Astrocyte of the spinal cord (primary cell): Measurements from ENCODE around the gene IGFL2.
"Not testable (repeated sequence)": the region's sequence is repeated elsewhere in the genome, so short reads cannot be mapped to it uniquely, and the experiment has no call there.

Experiments used
- DNase-seq: peaks from one replicate; pipeline ENCODE4 v3.0.0; 2011; ENCODE audit warnings: low read depth, low spot score
- H3K4me3 ChIP-seq: 2 replicates; pipeline ENCODE4 v1.5.1; 2011; ENCODE audit warnings: low read depth, mild to moderate bottlenecking, low read length, moderate library complexity
- CTCF ChIP-seq: IDR thresholded peaks from 2 replicates; pipeline ENCODE4 v1.5.1; 2012; ENCODE audit warnings: low read depth, mild to moderate bottlenecking, low read length, inconsistent platforms
- in situ Hi-C: cut with HindIII; loops from 2 replicates; pipeline ENCODE4 v1.10.0; 2017; ENCODE audit warnings: low sequenced_read_pairs

IGFL2 gene

DNA sequence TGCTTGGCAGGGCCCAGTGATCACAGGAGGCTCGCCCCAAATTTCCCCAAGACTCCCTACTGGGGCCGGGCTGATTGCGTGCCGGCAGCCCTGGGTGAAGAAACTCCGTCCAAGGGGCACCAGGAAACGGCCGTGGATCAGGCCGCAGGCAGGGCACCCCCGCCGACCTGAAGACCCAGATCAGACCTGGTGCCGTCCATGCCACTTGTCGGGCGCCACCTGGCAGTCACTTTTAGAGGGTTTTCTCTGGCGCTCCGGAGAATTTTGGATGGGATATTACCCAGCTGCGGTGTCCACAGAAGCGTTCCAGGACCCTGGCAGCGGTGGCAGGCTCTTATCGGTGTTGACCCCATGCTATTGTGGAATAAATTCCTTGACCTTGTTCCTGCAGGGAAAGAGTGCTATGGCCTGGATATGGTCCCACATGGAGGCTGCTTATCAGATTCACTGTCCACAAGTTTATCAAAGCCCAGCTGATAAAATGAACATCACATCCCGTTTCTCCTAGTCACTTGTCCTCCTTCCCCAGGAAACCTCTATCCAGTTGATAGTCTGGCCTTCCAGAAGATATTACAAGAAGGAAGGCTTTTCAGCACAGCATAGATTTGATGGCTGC is 38.2 kb downstream of the IGFL2 start:
- no peak for DNase-seq
- in situ Hi-C loops: no loop called here
- no peak for TF ChIP-seq CTCF
- no peak overlapping the region for H3K4me3 ChIP-seq

DNA sequence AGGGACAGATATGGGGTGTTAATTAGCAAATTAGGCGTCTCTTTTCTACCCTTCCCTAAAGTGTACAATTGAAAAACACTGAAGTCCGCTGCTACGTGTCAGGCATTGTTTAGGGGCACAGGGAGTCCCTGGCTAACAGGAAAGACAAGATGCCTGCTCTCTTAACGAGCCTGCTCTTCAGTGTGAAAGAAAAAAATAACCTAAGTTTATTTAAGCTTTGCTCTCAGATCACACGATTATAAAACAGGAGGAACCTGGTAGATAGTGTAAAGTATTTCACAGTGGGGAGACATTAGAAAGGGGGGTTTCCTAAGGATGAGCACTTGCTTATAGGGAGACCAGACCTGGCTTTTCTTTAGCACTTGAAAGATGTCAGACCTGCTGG is 38.7 kb downstream of the IGFL2 start:
- DNase-seq: no peak
- no peak overlapping the region for H3K4me3 ChIP-seq
- in situ Hi-C loops: no loop called here
- no peak for TF ChIP-seq CTCF

- DNase-seq: no peak
- no peak overlapping the region for H3K4me3 ChIP-seq
- TF ChIP-seq CTCF: no peak
- in situ Hi-C loops: no loop called here
Observed at GRCh38 chr19:46189971-46190888, 42.2 kb downstream of the IGFL2 start.

DNA sequence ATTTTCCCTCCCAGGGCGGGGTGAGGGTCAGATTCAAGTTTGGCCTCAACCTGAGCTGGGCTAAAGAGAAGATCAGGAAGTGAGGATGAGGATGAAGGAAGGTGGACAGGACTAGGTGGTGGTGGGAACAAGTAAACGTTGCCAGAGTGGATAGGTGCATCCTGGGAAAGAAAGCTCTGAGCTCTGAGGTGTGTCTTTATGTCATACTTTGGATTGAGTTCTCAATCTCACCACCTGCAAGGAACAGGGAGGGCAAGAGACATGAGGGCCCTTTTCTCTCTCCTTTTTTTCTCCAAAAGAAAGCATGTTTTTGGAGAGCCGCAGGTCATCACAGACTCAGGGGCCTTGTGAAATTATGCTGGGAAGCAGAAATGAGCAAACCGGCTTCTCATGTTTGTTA is 43.3 kb downstream of the IGFL2 start:
- H3K4me3 ChIP-seq: no peak overlapping the region
- DNase-seq: no peak
- in situ Hi-C loops: no loop called here
- TF ChIP-seq CTCF: no peak

DNA sequence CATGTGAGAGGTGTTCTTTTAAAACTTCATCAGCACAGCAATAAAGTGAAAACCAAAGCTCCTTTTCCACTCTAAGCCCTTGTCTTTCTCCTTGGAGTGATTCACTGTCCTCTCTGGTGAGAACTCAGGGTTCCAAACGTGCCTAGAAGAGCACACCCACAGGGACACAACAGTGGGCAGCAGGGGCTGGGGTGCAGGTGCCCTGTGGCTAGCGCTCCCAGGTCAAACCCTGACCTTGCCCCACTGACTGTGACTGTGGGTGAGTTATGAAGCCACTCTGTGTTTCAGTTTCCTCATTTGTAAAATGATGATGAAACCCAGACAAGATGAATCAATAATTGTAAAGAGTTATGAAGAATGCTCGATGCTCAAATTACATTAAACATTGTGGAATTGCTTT is 43.9 kb downstream of the IGFL2 start:
- DNase-seq: no peak
- no peak for TF ChIP-seq CTCF
- no peak overlapping the region for H3K4me3 ChIP-seq
- in situ Hi-C loops: no loop called here

DNA sequence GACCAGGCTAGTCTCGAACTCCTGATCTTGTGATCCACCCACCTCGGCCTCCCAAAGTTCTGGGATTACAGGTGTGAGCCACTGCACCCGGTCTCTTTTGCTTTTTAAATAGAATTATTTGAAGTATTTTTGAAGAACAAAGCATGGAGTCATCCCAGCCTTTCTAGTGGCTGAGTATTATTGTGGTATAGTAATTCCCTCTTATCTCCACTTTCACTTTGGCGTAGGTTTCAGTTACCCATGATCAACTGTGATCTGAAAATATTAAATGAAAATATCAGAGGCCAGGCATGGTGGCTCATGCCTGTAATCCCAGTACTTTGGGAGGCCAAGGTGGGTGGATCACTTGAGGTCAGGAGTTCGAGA is 44.6 kb downstream of the IGFL2 start:
- H3K4me3 ChIP-seq, in situ Hi-C loops, DNase-seq: not testable (repeated sequence)

GRCh38 chr19:46192992-46193650 is 45.1 kb downstream of the IGFL2 start:
- DNase-seq: peak; percentile 17
- in situ Hi-C loops: no loop called here
- TF ChIP-seq CTCF: no peak
- H3K4me3 ChIP-seq: no peak overlapping the region
